ENCODE data around the gene SKIC8.
A peak's percentile ranks its signal among the peaks of the same experiment; 100 is the strongest.
"Not testable (repeated sequence)": the region's sequence is repeated elsewhere in the genome, so short reads cannot be mapped to it uniquely, and the experiment has no call there.

The SKIC8 gene

DNA sequence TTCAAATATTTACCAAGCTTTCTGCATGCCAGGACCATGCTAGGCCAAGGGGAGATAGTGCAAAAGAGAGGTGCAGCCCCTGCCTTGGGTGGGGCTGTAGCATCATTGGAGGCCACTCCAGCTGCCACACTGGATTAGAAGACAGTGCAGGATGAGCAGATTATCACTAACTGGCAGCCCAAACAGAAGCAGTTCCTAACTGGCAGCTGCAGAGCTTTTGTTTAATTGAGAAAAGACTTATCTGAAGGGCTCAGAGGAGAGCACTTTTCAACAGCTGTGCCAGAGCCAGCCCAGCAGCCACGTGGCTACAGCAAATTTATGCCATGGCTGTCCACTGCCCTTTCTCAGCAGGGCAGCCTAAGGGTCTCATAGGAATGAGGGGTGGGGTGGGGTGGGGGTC lies 51.5 kb downstream of the SKIC8 start:
- no peak for DNase-seq

DNA sequence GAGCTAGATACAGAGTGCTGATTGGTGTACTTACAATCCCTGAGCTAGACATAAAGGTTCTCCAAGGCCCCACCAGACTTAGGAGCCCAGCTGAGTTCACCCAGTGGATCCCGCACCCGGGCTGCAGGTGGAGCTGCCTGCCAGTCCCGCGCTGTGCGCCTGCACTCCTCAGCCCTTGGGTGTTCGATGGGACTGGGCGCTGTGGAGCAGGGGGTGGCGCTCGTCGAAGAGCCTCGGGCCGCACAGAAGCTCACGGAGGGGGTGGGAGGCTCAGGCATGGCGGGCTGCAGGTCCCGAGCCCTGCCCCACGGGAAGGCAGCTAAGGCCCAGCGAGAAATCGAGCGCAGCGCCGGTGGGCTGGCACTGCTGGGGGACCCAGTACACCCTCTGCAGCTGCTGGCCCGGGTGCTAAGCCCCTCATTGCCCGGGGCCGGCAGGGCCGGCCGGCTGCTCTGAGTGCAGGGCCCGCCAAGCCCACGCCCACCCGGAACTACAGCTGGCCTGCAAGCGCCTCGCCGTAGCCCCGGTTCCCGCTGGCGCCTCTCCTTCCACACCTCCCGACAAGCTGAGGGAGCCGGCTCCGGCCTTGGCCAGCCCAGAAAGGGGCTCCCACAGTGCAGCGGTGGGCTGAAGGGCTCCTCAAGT lies 53.3 kb downstream of the SKIC8 start:
- not testable (repeated sequence) for DNase-seq

DNA sequence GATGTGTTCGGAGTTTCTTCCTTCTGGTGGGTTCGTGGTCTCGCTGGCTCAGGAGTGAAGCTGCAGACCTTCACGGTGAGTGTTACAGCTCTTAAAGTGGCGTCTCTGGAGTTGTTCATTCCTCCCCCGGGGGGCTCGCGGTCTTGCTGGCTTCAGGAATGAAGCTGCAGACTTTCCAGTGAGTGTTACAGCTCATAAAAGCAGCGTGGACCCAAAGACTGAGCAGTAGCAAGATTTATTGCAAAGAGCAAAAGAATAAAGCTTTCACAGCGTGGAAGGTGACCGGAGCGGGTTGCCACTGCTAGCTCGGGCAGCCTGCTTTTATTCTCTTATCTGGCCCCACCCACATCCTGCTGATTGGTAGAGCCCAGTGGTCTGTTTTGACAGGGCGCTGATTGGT lies 54.0 kb downstream of the SKIC8 start:
- DNase-seq: not testable (repeated sequence)

DNA sequence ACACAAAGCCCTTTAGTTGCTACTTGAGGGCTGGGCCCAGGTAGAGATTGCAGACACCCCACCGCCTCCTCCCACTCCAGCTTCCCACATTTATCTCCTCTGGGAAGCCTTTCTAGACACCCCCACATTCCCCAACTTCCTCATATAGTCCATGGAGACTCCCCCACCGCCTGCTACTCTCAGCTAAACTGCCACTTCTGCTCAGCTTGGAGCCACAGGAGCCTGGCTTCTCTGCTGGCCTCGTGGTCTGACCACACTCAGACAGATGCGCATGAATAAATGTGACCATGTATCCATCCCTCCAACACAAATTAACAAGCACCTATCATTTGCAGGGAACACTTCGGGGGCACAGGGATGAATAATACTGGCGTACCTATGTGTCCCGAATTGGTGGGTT lies 54.5 kb downstream of the SKIC8 start:
- no peak for DNase-seq

DNA sequence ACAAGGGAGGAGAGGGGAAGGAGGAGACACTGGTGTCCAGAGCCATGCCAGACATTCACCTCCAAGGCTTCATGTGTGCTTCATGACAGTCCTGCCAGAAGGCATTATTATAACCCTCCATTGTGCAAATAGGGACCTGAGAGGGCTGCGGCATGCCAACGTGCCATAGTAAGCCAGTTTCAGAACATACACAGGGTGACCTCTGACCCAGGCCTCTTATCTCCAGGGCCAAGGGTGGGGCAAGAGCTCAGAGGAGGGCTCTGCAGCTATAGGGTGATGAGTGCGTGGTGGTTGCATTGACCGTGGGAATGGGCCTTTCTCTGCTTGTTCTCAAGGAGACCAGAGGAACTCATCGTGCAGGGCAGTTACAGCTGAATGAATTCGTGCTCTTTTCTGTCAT lies 55.3 kb downstream of the SKIC8 start:
- DNase-seq: no peak

DNA sequence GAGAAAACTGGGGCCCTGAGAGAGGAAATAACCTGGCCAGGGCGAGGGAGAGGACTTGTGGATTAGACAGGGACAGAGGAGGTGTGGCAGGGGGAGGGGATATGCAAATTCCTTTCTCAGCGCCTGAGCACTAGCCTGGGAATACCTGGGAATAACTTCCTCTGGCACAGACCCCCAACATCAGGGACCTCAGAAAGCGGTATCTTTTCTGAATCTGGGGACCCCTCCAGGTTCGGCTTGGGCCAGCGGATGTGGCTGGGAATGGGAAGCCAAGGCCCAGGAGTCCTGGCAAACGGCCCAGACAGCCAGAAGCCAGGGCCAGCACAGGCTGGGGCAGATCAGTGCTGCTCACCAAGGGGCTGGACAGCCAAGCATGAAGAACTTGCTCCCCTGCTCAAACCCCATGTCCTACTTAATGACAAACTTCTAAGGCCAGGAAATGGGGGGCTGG lies 55.9 kb downstream of the SKIC8 start:
- no peak for DNase-seq

DNA sequence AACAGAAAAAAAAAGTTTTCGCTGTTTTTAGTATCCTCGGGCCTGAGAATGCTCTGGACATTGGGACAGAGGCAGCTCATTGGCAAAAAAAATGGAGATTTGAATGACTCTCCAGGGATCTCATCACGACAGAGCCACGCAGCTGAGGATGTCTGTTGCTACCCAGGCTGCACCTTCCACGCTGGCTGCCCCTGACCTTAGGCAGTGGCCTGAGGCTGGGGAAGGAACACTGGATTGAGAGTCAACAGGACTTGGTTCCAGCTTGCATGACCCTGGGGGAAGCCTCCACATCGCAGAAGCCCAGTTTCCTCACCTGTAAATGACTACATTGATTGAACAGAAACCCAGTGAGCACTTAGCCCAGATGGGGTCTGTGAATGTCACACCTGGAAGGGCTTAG lies 56.4 kb downstream of the SKIC8 start:
- no peak for DNase-seq

DNA sequence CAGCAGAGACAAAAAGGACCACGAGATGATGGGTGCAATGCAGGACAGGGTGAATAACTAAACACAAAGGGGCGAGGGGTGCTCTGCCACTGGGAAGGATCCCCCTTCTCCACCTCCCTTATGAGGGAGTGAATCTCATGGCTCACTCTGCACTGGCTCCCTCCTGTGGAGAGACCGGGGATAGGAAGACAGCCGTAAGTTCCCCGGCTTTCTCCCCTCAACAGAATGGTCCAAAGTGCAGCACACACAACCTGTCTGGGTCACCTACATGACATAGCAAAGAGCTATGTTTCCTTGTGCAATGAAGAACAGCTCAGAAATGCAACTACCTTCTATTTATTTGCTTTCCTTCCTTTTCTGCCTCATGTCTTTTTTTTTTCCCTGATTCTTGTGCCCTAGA lies 57.3 kb downstream of the SKIC8 start:
- DNase-seq: no peak

DNA sequence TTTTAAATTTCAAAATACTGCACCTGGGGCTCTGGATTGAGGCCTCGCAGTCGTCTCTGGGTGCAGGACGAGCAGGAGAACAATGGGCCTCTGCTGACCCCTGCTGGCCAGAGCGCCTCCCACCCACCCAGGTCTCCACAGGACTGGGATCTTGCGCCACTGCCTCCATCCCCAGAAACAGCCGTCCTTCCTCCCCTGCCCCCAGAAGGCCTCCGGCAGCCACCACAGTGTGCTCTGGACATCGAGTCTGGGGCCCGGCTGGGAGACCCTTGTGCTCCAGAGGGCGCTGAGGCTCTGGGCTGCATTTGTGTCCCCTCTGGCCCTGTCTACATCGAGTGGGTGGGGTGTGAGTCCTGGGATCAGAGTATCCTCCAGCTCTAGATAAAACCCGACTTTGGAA lies 58.4 kb downstream of the SKIC8 start:
- peak; percentile 86 for DNase-seq

DNA sequence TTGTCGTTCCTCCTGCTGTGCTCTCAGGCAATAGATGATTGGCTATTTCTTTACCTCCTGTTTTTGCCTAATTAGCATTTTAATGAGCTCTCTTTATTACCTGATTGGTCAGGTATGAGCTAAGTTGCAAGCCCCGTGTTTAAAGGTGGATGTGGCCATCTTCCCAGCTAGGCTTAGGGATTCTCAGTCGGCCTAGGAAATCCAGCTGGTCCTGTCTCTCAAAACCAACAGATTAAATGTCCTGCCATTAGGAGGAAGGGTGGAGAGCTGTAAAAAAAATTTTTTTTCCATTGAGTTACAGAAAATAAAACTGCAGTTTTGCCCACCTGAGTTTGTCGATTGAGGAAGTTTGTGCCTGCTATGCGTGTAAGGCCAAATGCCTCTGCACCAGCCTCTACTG lies 59.6 kb downstream of the SKIC8 start:
- DNase-seq: no peak

DNA sequence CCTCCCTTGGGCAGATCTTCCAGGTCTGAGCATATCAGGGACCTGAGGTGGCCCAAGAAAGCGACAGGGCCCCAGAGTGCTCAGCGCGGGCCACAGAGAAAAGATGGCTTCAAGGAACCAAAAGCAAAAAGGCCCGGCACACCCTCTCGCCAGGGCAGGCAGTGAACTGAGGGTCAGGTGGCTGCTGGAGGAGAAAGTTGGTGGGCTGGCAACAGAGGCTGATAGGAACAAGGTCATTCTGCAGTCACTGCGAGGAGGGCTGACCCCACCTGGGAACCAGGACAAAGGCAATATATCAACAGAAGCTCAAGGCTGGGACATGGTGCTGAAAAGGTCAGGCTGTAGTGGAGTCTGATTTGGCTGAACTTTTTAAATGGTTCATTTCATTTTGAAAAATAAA lies 62.3 kb downstream of the SKIC8 start:
- DNase-seq: no peak

DNA sequence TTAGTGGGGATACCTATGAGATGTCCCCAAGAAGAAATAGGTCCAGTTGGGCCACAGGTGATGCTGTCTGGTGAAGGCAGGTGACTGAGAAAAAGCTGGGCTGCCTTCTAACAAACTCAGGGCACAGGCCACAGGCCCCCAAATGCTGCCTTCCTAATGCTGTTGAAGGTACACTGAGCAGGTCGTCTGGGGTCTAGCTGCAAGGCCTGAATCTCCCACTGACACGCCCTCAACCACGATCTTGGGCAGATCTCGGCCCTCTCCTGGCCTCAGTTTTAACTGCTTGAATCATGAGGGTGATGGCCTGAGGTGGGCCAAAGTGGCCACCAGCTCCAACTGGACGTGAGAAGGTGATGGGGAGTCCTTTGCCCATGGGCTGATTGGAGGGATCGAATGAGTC lies 62.9 kb downstream of the SKIC8 start:
- DNase-seq: no peak

DNA sequence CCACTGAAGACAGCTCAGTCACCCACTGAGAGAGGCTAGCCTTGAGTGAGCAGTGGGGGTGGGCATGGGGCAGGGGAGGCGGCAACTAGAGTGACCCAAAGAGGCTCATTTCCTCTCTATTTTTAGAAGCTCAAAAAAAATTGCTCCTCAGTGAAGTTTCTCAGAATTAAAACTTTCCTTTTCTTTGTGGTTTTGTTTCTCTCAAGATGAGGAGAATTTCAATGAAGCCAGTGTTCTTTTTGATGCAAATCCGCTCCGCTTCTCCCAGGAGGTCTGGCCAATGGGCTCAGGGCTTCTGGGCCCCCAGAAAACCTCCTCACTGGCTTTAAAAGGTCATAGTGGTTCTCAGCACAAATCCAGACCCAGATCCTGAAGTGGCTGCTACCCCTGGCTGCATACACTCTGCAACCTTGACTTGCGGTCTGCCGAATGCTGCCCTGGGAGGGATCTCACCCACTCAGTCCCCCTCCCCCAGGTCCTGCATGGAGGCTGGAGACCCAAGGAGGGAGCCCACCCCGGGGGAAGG lies 64.8 kb downstream of the SKIC8 start, which contains the start of gene ACSBG1:
Gene ACSBG1 (minus strand): TSS at position 51 of the 526 bp plus-strand sequence. CDS start 64 bp downstream, outside the sequence.
- no peak for DNase-seq

DNA sequence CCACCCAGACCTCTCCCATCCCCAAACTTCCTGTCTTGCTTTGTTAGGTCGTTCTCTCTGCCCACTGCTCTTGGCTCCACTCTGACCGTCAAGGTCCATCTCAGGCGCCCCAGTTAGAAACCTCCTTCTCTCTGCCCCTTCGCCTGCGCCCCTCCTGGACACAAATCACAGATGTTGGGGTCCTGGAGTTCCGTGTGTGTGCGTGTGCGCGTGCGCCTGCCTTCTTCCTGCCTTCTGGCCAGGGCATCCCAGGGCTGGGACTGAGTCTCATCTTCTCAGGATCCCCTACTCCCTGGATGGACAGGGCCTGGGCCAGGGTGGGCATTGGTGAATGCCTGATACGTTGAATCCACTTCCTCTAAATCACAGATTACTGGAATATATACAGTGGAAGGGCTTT lies 65.9 kb downstream of the SKIC8 start:
- no peak for DNase-seq

Data from stimulated activated CD4-positive, alpha-beta T cell treated with anti-CD3 and anti-CD28 coated beads, Interleukin-4, amount 100 ng/mL, for 1 hour (primary cell).